ENCODE results near the gene ATIC. TPM values are rescaled to one million over a fixed set of nuclear protein-coding genes. Genes with fewer than 3 reads are reported as not detected.

ATIC gene
- total RNA-seq, 1 experiment from 2014 or later = 173 TPM

GRCh38 chr2:215356948-215357461 is 45.1 kb downstream of the ATIC start:
- Histone ChIP-seq H3K27me3 (ENCODE audit: insufficient read depth, low read length) (no peaks in the 10 kb centered on the region), H3K4me3 (replicated peaks in 1 of 2; ENCODE audit: low read depth in 1 of 2, low read length in 2 of 2) (no peak overlapping the region), H3K4me1 (ENCODE audit: control insufficient read depth in 1 of 2, insufficient read depth in 2 of 2, low read length in 2 of 2) (no peaks in the 10 kb centered on the region), H3K9ac (ENCODE audit: low read length) (no peak overlapping the region), H3K9me2 (ENCODE audit: insufficient read depth) (no peaks in the 10 kb centered on the region), H4K20me1 (ENCODE audit: insufficient read depth) (no peaks in the 10 kb centered on the region), H3K79me2 (ENCODE audit: insufficient read depth, low read length) (no peaks in the 10 kb centered on the region), H2AFZ (ENCODE audit: low read depth, low read length, poor library complexity, severe bottlenecking) (no peak overlapping the region), H3K36me3 (ENCODE audit: control insufficient read depth in 1 of 2, insufficient read depth in 2 of 2, low read length in 2 of 2) (peaks cover 0 to 3% of the 10 kb centered on the region in 2 experiments; a peak in 2 of 4 replicates), H3K4me2 (ENCODE audit: low read length) (no peak overlapping the region), H3K27ac (ENCODE audit: low read depth, low read length) (no peak overlapping the region), H3K9me3 (ENCODE audit: control insufficient read depth in 1 of 2, insufficient read depth in 1 of 2, low read depth in 1 of 2, low read length in 2 of 2) (no peaks in the 10 kb centered on the region)
- ChIA-PET RAD21 (ENCODE audit: low non-redundant PET in 1 of 2, low total read pairs in 2 of 2, uncharacterized antibody in 2 of 2, unreplicated experiment in 2 of 2) (no interaction called here), CTCF (no interaction called here), POLR2A (no interaction called here)
- BruUV-seq (replicated peaks) = no TSS peak
- intact Hi-C loops (cut with micrococcal nuclease) = no loop called here
- no peak for ATAC-seq
- no peak for DNase-seq (ENCODE audit: low read depth, low spot score)
- no peak for TF ChIP-seq SRF (IDR thresholded peaks at IDR 0.05; ENCODE audit: low read depth)
- TF ChIP-seq ELF1 (IDR thresholded peaks at IDR 0.05; ENCODE audit: borderline replicate concordance, low read depth) = no peak
- TF ChIP-seq ATF3 (IDR thresholded peaks at IDR 0.05) = no peak
- TF ChIP-seq CBX3 (IDR thresholded peaks at IDR 0.05; ENCODE audit: low read depth) = no peak
- no peak for TF ChIP-seq CTCF (IDR thresholded peaks at IDR 0.05 in 2 of 3, conservative IDR thresholded peaks at IDR 0.05 in 1 of 3; ENCODE audit: borderline replicate concordance in 1 of 3, insufficient read depth in 1 of 3, low read depth in 2 of 3, low read length in 2 of 3)
- TF ChIP-seq POLR2A (IDR thresholded peaks at IDR 0.05; ENCODE audit: borderline replicate concordance, extremely low read depth, insufficient read depth, insufficient read length) = no peak
- TF ChIP-seq ZNF274 (IDR thresholded peaks at IDR 0.05; ENCODE audit: low read depth, low read length) = no peak
- no peak for TF ChIP-seq POLR2AphosphoS5 (IDR thresholded peaks at IDR 0.05; ENCODE audit: low read depth, low read length)
- no peak for TF ChIP-seq EZH2 (IDR thresholded peaks at IDR 0.05)
- TF ChIP-seq SP1 (IDR thresholded peaks at IDR 0.05; ENCODE audit: low read depth) = no peak
- TF ChIP-seq TCF7L2 (IDR thresholded peaks at IDR 0.05; ENCODE audit: borderline replicate concordance, extremely low read depth, insufficient read depth, insufficient read length) = no peak
- TF ChIP-seq, protein P1, sequence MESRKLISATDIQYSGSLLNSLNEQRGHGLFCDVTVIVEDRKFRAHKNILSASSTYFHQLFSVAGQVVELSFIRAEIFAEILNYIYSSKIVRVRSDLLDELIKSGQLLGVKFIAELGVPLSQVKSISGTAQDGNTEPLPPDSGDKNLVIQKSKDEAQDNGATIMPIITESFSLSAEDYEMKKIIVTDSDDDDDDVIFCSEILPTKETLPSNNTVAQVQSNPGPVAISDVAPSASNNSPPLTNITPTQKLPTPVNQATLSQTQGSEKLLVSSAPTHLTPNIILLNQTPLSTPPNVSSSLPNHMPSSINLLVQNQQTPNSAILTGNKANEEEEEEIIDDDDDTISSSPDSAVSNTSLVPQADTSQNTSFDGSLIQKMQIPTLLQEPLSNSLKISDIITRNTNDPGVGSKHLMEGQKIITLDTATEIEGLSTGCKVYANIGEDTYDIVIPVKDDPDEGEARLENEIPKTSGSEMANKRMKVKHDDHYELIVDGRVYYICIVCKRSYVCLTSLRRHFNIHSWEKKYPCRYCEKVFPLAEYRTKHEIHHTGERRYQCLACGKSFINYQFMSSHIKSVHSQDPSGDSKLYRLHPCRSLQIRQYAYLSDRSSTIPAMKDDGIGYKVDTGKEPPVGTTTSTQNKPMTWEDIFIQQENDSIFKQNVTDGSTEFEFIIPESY (IDR thresholded peaks at IDR 0.05; ENCODE audit: extremely low read depth, insufficient replicate concordance, low read length) = no peak
- no peak for TF ChIP-seq MAX (IDR thresholded peaks at IDR 0.05)
- no peak for TF ChIP-seq YY1 (IDR thresholded peaks at IDR 0.05; ENCODE audit: extremely low read depth, insufficient replicate concordance, low read depth, low read length)
- TF ChIP-seq ZFX (IDR thresholded peaks at IDR 0.05) = no peak
- TF ChIP-seq FOSL1 (IDR thresholded peaks at IDR 0.05; ENCODE audit: low read depth) = no peak
- TF ChIP-seq CEBPB (IDR thresholded peaks at IDR 0.05; ENCODE audit: low read depth) = no peak

All from HCT116 (cell line).